GM23338 (cell line): ENCODE results near the gene MINDY4.

Source experiments
- EZH2 ChIP-seq: fragments of 200-600 bp; sonication (generic); IDR thresholded peaks from one replicate; pipeline ENCODE4 v1.8.0; 2017; ENCODE audit warnings: antibody characterized with exemption, mild to moderate bottlenecking, low read depth; ENCODE audit not compliant: unreplicated experiment
- EZH2phosphoT487 ChIP-seq: fragments of 200-600 bp; sonication (generic); IDR thresholded peaks from one replicate; pipeline ENCODE4 v1.8.1; 2018; ENCODE audit warnings: antibody characterized with exemption; ENCODE audit not compliant: unreplicated experiment
- POLR2AphosphoS5 ChIP-seq: IDR thresholded peaks from 2 replicates; pipeline ENCODE4 v1.6.1; 2016; ENCODE audit warnings: antibody characterized with exemption, low read depth
- REST ChIP-seq: IDR thresholded peaks from one replicate; pipeline ENCODE4 v1.6.1; 2018; ENCODE audit warnings: antibody characterized with exemption; ENCODE audit not compliant: unreplicated experiment
- ZNF114 ChIP-seq: fragments of 250-450 bp; sonication (Bioruptor Pico); IDR thresholded peaks from 2 replicates; pipeline ENCODE4 v1.5.0; 2020; ENCODE audit warnings: mild to moderate bottlenecking, moderate library complexity
- TF ChIP-seq, protein P1 (sequence below), 2 experiments: fragments of 200-600 bp in 1 of 2; sonication (generic) in 1 of 2; conservative IDR thresholded peaks; 2 replicates each; pipeline versions ENCODE4 v1.5.1 to v1.6.1; 2016 to 2017; ENCODE audit warnings: antibody characterized with exemption in 2 of 2, low read depth in 2 of 2, mild to moderate bottlenecking in 2 of 2, moderate library complexity in 1 of 2

DNA sequence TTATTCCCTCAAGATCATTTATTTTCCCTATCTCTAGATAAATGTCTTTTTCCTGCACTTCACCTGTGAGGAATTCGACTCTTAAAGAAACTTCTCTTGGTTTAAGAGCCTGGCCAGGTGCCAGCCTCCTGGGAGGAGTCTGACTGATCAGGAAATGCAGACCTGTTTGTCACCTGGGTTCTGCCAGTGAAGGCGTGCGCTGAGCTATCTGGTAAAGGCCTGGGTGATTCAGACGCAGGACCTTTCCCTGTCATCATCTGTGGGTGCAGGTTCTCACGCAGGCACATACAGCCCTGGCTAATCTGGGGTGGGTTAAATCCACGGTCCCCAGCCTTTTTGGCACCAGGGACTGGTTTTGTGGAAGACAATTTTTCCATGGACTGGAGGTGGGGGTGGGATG lies 75.2 kb downstream of the MINDY4 start:
- TF ChIP-seq, protein P1, sequence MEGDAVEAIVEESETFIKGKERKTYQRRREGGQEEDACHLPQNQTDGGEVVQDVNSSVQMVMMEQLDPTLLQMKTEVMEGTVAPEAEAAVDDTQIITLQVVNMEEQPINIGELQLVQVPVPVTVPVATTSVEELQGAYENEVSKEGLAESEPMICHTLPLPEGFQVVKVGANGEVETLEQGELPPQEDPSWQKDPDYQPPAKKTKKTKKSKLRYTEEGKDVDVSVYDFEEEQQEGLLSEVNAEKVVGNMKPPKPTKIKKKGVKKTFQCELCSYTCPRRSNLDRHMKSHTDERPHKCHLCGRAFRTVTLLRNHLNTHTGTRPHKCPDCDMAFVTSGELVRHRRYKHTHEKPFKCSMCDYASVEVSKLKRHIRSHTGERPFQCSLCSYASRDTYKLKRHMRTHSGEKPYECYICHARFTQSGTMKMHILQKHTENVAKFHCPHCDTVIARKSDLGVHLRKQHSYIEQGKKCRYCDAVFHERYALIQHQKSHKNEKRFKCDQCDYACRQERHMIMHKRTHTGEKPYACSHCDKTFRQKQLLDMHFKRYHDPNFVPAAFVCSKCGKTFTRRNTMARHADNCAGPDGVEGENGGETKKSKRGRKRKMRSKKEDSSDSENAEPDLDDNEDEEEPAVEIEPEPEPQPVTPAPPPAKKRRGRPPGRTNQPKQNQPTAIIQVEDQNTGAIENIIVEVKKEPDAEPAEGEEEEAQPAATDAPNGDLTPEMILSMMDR (conservative IDR thresholded peaks at IDR 0.05; ENCODE audit: low read depth in 2 of 2) = no peak
- TF ChIP-seq EZH2 (no peak), EZH2phosphoT487 (no peak), REST (no peak), POLR2AphosphoS5 (no peak), ZNF114 (CRISPR knock-in tag) (no peak)
